ENCODE results near the gene RBBP8NL. TPM values are rescaled to one million over a fixed set of nuclear protein-coding genes. Genes with fewer than 3 reads are reported as not detected.

Gene RBBP8NL
- total RNA-seq, 1 donor from 2014 or later: not detected

DNA sequence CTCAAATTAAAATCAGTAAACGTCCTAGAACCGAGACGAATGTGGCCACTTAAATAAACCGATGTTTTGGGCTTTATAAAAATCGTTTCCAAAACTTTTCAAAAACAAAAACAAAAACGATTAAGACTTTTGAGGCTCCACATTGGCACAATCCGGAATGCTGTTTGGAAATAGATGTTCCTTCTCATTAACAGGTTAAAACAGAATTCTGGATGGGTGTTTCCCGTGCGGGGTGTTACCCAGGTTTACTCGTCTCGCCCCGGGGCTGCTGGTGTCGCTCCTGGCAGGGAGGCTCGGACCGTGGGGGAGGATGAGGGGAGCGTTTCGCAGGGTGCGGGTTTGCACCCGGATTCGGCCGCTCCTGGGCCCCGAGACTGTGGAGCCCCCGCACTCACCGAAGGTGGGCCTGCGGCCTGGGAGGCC, 47.3 kb upstream of the RBBP8NL start:
- no peak for DNase-seq (ENCODE audit: extremely low spot score, unreplicated experiment)

DNA sequence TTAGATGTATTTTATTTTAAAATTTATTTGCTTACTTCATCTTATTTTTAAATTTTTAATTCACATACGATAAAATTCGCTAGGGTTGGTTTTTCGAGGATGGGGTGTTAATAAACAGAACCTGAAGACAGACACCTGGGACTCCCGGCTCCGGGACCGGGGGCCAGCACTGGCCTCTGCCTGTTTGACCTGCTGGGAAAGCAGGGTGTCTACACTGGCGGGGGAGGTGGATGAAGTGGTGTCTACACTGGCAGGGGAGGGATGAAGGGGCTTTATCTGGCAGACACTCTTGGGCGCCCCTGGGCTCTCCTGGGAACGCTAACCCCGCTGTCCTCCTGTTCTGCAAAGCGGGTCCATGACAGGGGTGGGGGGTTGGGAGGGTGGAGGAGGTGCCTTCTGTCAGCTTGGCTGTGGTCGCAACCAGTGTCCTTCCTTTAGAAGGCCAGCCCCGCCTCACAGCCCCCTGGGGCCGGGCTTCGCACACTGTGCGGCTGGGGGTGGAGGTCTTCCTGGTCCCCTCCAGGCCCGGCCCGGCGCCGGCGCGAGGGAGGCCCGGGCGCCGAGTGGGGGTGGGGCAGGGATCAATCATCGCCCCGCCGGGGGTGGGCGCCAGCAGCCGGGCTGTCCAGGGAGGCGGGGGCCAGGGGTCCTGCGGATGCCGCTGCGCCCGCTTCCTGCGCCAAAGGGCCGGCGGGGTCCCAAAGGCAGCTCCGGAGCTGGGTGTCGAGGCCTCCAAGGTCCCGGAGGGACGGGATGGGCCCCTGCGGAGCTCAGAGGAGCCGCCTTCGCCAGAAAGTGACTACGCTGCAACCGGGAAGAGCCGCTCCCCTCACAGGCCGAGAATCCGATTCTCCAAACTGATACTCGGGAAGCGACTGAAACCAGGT, 46.6 kb upstream of the RBBP8NL start:
- Mint-ChIP-seq H3K4me3 (ENCODE audit: unreplicated experiment) (no peak overlapping the region), H3K27ac (ENCODE audit: unreplicated experiment) (no peak overlapping the region), H3K4me1 (ENCODE audit: unreplicated experiment) (peaks cover 3% of the 10 kb centered on the region), H3K9me3 (ENCODE audit: unreplicated experiment) (no peaks in the 10 kb centered on the region), H3K36me3 (ENCODE audit: unreplicated experiment) (no peaks in the 10 kb centered on the region), H3K27me3 (ENCODE audit: unreplicated experiment) (peaks cover 59% of the 10 kb centered on the region)
- no peak for DNase-seq (ENCODE audit: extremely low spot score, unreplicated experiment)
- TF ChIP-seq, protein P1, sequence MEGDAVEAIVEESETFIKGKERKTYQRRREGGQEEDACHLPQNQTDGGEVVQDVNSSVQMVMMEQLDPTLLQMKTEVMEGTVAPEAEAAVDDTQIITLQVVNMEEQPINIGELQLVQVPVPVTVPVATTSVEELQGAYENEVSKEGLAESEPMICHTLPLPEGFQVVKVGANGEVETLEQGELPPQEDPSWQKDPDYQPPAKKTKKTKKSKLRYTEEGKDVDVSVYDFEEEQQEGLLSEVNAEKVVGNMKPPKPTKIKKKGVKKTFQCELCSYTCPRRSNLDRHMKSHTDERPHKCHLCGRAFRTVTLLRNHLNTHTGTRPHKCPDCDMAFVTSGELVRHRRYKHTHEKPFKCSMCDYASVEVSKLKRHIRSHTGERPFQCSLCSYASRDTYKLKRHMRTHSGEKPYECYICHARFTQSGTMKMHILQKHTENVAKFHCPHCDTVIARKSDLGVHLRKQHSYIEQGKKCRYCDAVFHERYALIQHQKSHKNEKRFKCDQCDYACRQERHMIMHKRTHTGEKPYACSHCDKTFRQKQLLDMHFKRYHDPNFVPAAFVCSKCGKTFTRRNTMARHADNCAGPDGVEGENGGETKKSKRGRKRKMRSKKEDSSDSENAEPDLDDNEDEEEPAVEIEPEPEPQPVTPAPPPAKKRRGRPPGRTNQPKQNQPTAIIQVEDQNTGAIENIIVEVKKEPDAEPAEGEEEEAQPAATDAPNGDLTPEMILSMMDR (IDR thresholded peaks at IDR 0.05): no peak

More for the DNA sequence above, 47.3 kb upstream of the RBBP8NL start:
- Mint-ChIP-seq H3K36me3 (ENCODE audit: unreplicated experiment) (no peaks in the 10 kb centered on the region), H3K4me1 (ENCODE audit: unreplicated experiment) (peaks cover 3% of the 10 kb centered on the region), H3K27ac (ENCODE audit: unreplicated experiment) (no peak overlapping the region), H3K9me3 (ENCODE audit: unreplicated experiment) (no peaks in the 10 kb centered on the region), H3K27me3 (ENCODE audit: unreplicated experiment) (peaks cover 59% of the 10 kb centered on the region), H3K4me3 (ENCODE audit: unreplicated experiment) (no peak overlapping the region)
- TF ChIP-seq, protein P1 (IDR thresholded peaks at IDR 0.05): no peak

DNA sequence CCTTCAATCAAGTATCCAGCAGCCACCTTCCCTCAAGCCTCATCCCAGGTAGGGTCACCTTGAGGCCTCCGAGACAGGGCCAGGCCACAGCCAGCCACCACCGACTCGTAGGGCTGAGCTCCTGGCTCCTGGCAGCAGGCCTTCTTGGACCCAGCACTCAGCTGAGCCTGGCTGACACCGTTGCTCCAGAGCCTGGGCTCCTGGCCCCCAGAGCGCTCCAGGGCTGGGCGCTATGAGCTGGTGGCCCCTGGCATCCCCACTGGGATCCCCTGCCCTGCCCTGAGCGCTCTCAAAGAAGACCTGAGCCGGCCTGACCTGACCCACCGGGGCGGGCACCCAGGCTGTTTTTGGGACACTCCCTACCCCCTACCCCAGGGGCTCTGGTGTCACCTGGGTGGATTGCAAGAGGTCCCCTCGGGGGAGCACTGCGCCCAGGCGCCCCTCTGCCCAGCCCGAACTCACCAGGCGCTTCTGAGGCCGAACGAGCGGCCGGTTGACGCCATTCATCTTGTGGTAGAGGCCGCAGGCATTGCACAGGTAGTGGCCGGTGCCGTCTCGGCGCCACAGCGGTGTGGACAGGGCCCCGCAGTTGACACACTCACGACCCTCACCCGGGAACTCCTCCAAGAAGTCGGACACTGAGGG, 45.7 kb upstream of the RBBP8NL start:
- H3K9me3 Mint-ChIP-seq (ENCODE audit: unreplicated experiment): no peaks in the 10 kb centered on the region

DNA sequence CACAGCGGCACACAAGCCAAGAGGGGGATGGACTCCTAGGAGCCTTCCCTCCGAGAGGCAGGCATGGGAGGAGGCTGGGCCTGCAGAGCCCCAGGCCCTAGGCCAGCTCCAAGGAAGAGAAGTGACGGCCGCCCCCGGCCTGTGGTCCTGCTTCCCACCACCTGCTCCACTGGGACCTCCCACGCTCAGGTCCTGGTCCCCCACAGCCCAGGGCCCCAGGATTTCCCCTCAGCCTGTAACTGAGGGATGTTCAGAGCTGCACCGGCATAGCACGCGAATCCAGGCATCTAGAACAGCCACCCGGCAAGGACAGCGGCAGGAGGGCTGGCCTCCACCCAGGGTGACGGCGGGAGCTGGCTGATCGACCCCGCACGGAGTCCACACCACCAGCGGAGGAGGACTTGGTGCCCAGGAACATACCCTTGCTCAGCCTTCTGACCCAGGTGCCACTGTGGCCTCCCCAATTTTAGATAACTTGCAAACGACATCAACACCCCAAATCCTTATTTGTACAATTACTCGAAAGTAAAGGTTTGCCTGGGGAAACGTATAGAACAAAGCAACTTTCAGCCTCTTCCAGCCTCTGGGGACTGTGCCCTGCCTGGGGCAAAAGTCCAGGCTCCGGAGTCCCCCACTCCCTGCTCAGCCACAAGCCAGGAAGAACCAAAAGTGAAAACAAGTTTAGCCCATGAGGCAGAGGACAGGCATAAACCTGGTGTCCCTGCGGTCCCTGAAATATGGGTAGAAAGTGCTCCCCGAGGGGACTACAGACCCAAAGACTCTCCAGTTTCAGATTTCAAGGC, 45.0 kb upstream of the RBBP8NL start:
- Mint-ChIP-seq H3K9me3 (ENCODE audit: unreplicated experiment) (no peaks in the 10 kb centered on the region), H3K4me3 (ENCODE audit: unreplicated experiment) (no peak overlapping the region), H3K27me3 (ENCODE audit: unreplicated experiment) (peaks cover 44% of the 10 kb centered on the region), H3K36me3 (ENCODE audit: unreplicated experiment) (no peaks in the 10 kb centered on the region), H3K4me1 (ENCODE audit: unreplicated experiment) (peaks cover 3% of the 10 kb centered on the region), H3K27ac (ENCODE audit: unreplicated experiment) (no peak overlapping the region)
- TF ChIP-seq, protein P1 (IDR thresholded peaks at IDR 0.05): no peak
- DNase-seq (ENCODE audit: extremely low spot score, unreplicated experiment): no peak

More for the DNA sequence above, 45.7 kb upstream of the RBBP8NL start:
- DNase-seq (ENCODE audit: extremely low spot score, unreplicated experiment): no peak
- H3K4me3 Mint-ChIP-seq (ENCODE audit: unreplicated experiment): no peak overlapping the region
- H3K4me1 Mint-ChIP-seq (ENCODE audit: unreplicated experiment): peaks cover 3% of the 10 kb centered on the region
- H3K27me3 Mint-ChIP-seq (ENCODE audit: unreplicated experiment): peaks cover 51% of the 10 kb centered on the region
- H3K27ac Mint-ChIP-seq (ENCODE audit: unreplicated experiment): no peak overlapping the region
- TF ChIP-seq, protein P1 (IDR thresholded peaks at IDR 0.05): no peak
- no peaks in the 10 kb centered on the region for H3K36me3 Mint-ChIP-seq (ENCODE audit: unreplicated experiment)
